ENCODE measurements around the gene CDV3.
"Not testable (repeated sequence)": the region's sequence is repeated elsewhere in the genome, so short reads cannot be mapped to it uniquely, and the experiment has no call there.

Gene CDV3, protein sequence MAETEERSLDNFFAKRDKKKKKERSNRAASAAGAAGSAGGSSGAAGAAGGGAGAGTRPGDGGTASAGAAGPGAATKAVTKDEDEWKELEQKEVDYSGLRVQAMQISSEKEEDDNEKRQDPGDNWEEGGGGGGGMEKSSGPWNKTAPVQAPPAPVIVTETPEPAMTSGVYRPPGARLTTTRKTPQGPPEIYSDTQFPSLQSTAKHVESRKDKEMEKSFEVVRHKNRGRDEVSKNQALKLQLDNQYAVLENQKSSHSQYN

DNA sequence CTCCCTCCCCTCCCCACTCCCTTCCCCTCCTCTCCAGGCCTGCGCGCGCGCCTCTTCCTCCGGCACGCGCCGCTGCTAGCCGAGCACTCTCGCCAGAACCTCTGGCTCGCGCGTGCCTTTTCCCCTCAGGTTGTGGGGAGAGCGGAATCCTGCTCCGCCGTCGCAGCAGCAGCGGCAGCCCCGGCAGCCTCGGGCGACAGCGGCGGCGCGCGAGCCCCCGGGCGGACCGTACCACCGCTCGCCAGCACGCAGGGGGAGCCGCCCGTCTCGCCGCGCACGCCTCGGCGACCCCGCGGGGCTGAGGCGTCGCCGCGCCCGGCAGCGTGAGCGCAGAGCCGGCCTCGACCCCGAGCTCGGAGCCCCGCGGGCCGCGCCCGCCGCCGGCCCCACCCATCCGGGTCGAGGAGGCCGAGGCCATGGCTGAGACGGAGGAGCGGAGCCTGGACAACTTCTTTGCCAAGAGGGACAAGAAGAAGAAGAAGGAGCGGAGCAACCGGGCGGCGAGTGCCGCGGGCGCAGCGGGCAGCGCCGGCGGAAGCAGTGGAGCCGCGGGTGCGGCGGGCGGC lies at the start of gene CDV3:
Gene CDV3, plus strand, starts transcription at position 58 of the 566 bp plus-strand sequence. Its CDS starts 359 bp downstream, at position 417.
- DNase-seq (ENCODE audit: low read depth) = no peak
- peak within 1 kb of the TSS; percentile 73 for H3K4me3 ChIP-seq (ENCODE audit: low read depth, low read length)
- TF ChIP-seq, protein P1, sequence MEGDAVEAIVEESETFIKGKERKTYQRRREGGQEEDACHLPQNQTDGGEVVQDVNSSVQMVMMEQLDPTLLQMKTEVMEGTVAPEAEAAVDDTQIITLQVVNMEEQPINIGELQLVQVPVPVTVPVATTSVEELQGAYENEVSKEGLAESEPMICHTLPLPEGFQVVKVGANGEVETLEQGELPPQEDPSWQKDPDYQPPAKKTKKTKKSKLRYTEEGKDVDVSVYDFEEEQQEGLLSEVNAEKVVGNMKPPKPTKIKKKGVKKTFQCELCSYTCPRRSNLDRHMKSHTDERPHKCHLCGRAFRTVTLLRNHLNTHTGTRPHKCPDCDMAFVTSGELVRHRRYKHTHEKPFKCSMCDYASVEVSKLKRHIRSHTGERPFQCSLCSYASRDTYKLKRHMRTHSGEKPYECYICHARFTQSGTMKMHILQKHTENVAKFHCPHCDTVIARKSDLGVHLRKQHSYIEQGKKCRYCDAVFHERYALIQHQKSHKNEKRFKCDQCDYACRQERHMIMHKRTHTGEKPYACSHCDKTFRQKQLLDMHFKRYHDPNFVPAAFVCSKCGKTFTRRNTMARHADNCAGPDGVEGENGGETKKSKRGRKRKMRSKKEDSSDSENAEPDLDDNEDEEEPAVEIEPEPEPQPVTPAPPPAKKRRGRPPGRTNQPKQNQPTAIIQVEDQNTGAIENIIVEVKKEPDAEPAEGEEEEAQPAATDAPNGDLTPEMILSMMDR (IDR thresholded peaks at IDR 0.05; ENCODE audit: insufficient read depth, low read depth, low read length, missing control alignments) = no peak

DNA sequence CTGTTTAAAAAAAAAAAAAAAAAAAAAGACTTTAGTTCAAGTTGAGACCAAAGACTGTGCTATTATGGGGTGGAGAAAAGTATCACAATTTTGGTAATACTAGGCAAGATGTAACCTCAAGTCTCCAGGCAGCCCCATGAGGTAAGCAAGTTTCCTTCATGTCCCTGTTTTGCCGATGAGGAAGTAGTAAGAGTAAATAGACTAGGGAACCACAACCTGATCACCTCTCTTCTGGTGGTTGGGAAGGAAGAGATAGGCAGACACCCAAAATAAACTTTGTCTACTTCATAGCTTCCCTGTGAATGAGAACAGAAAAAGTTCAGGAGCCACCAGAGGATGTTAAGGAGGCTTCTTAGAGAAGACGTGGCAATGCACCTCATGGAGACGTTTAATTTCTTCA lies 49.7 kb upstream of the CDV3 start:
- H3K4me3 ChIP-seq (ENCODE audit: low read depth, low read length); DNase-seq (ENCODE audit: low read depth): not testable (repeated sequence)

DNA sequence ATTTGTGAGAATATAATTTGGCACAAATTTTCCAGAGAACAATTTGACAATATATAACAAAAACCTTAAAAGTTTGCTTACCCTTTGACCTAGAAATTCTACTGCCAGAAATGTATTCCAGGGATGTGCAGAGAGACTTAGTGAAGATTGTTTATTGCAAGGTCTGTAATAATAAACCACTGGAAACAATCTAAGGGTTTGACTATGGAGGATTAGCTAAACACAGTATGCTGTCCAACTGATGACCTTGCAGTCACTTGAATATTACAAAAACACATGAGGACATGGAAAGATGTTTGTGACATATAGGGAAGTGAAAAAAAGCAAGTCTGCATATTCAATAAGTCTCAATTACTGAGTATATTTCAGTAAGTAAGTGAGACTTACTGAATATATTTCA lies 48.1 kb upstream of the CDV3 start:
- no peak for DNase-seq (ENCODE audit: low read depth)
- H3K4me3 ChIP-seq (ENCODE audit: low read depth, low read length) = no peak overlapping the region
- TF ChIP-seq, protein P1 (IDR thresholded peaks at IDR 0.05; ENCODE audit: insufficient read depth, low read depth, low read length, missing control alignments) = no peak

DNA sequence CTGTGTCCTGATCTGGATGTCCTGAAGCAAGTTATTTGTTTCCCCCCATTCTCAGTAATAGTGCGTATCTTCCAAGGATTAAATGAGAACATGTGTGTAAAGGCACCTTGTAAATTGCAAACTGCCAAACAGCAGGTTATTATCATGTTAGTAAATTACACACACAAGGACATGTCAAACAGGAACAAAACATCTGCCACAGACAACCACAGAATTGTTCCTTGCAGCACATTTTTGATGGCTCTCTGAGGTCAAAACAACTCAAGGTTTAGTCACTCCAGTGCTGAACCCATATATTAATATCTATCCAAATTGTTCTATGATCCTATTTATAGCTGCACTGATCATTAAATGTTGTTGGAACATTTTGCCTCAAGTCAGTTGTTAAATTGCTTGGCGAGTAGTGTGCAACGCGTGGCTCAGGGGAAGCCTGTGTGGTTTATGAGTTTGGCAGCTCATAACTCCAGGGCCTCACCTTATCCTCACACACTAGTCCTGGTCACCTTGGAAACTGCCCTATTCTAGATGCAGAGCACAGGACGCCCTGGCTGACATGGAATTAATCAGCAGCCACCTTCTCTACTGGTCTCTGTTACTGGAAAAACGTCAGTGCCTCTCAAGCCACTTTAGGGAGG lies 46.3 kb upstream of the CDV3 start:
- no peak for DNase-seq (ENCODE audit: low read depth)
- H3K4me3 ChIP-seq (ENCODE audit: low read depth, low read length) = no peak overlapping the region
- TF ChIP-seq, protein P1 (IDR thresholded peaks at IDR 0.05; ENCODE audit: insufficient read depth, low read depth, low read length, missing control alignments) = no peak

DNA sequence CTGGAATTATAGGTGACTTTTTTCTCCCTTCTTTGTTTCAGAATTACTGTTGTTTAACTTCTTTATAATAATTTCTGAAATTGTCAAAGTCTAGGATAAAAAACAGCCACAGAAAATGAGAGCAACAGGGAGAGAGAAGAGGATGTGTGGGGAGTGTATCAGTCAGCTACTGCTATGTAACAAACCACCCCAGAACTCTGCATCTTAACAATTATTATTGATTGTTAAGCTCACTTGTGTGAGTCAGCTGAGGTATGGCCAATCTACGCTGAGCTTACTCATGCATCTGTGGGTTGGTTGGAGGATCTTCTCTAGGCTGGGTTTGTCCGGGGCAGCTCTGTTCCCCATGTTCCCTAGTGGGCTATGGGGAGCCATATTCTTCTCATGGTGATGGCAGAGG lies 43.7 kb upstream of the CDV3 start:
- TF ChIP-seq, protein P1 (IDR thresholded peaks at IDR 0.05; ENCODE audit: insufficient read depth, low read depth, low read length, missing control alignments) = no peak
- H3K4me3 ChIP-seq (ENCODE audit: low read depth, low read length) = no peak overlapping the region
- no peak for DNase-seq (ENCODE audit: low read depth)

DNA sequence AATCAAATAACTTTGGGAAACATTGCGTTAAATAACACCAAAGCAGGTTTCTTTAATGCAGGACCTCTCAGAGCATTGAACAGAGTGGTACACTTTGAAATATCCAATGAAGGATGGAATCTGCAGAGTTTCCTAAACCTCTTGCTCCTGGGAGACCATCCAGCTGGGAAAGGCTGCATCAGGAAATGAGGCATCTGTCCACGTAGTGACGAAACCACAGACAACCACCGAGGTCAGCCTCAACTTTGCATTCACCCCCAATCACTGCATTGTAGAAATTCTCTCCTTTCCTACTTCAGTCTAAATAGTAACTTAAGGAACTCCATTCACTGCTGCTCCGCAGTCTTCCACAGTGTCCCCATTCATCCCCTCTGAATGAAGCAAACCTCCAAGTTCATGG lies 41.5 kb upstream of the CDV3 start:
- H3K4me3 ChIP-seq (ENCODE audit: low read depth, low read length) = no peak overlapping the region
- TF ChIP-seq, protein P1 (IDR thresholded peaks at IDR 0.05; ENCODE audit: insufficient read depth, low read depth, low read length, missing control alignments) = no peak
- no peak for DNase-seq (ENCODE audit: low read depth)

DNA sequence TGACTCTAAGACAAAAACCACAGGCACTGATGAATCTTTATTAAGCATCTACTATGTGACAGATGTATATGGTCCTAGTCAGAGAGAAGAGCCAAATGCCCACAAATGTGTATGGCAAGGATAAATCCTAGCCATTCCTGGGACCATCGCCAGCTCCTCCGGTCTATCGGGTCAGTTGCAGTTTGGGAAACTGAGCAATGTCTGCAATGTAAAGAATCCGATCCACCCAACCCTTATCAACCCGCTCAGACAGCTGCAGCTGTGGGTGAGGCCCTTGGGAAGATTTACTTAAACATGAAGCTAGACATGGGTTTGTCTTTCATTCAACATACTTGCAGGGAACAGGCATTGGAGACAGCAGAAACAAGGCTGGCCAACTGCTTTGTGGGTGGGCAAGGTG lies 40.5 kb upstream of the CDV3 start:
- TF ChIP-seq, protein P1 (IDR thresholded peaks at IDR 0.05; ENCODE audit: insufficient read depth, low read depth, low read length, missing control alignments) = no peak

More for the DNA sequence above, 40.5 kb upstream of the CDV3 start:
- no peak for DNase-seq (ENCODE audit: low read depth)
- H3K4me3 ChIP-seq (ENCODE audit: low read depth, low read length) = no peak overlapping the region
